Liver (tissue), 9 donors: ENCODE measurements around the gene ISG15. TPM values are rescaled to one million over a fixed set of nuclear protein-coding genes. Genes with fewer than 3 reads are reported as not detected.

Source experiments
- DNase-seq: peaks from one replicate; pipeline ENCODE4 v3.0.0-alpha.2; 2017; ENCODE audit warnings: low spot score
- H3K27ac ChIP-seq, 2 donors: one replicate each; pipeline ENCODE4 v1.7.0; 2013; ENCODE audit warnings: inconsistent platforms in 2 of 2, low read length in 2 of 2, control low read depth in 1 of 2, low read depth in 1 of 2, mild to moderate bottlenecking in 1 of 2
- H3K27me3 ChIP-seq, 4 donors: one replicate each; pipeline versions ENCODE4 v1.6.1 to v1.7.0; 2013; ENCODE audit warnings: low read length in 3 of 4, inconsistent platforms in 1 of 4, mild to moderate bottlenecking in 1 of 4, moderate library complexity in 1 of 4; ENCODE audit not compliant: control insufficient read depth in 4 of 4, insufficient read depth in 4 of 4
- H3K36me3 ChIP-seq, 4 donors: one replicate each; pipeline versions ENCODE4 v1.6.1 to v1.7.0; 2013; ENCODE audit warnings: low read length in 3 of 4, mild to moderate bottlenecking in 3 of 4, low read depth in 1 of 4, moderate library complexity in 1 of 4; ENCODE audit not compliant: control insufficient read depth in 4 of 4, insufficient read depth in 3 of 4
- H3K4me1 ChIP-seq, 4 donors: one replicate each; pipeline versions ENCODE4 v1.6.1 to v1.7.0; 2013; ENCODE audit warnings: low read length in 3 of 4, mild to moderate bottlenecking in 3 of 4, moderate library complexity in 1 of 4; ENCODE audit not compliant: control insufficient read depth in 4 of 4, insufficient read depth in 4 of 4
- H3K4me3 ChIP-seq, 3 donors: one replicate each; pipeline versions ENCODE4 v1.6.1 to v1.7.0; 2013; ENCODE audit warnings: low read length in 3 of 3, control low read depth in 1 of 3, low read depth in 1 of 3, mild to moderate bottlenecking in 1 of 3
- H3K9ac ChIP-seq, 2 donors: one replicate each; pipeline ENCODE4 v1.7.0; 2013; ENCODE audit warnings: low read length in 2 of 2, mild to moderate bottlenecking in 2 of 2, moderate library complexity in 2 of 2, control low read depth in 1 of 2, low read depth in 1 of 2
- H3K9me3 ChIP-seq, 4 donors: one replicate each; pipeline versions ENCODE4 v1.6.1 to v1.7.0; 2013; ENCODE audit warnings: low read length in 3 of 4; ENCODE audit not compliant: control insufficient read depth in 4 of 4
- EGR1 ChIP-seq, 2 donors: IDR thresholded peaks; 2 replicates each; pipeline ENCODE4 v1.6.1; 2016 to 2018; ENCODE audit warnings: antibody characterized with exemption in 2 of 2, low read depth in 2 of 2
- FOXA1 ChIP-seq: IDR thresholded peaks from 2 replicates; pipeline ENCODE4 v1.6.1; 2016; ENCODE audit warnings: antibody characterized with exemption
- FOXA2 ChIP-seq: IDR thresholded peaks from 2 replicates; pipeline ENCODE4 v1.6.1; 2016; ENCODE audit warnings: antibody characterized with exemption
- GABPA ChIP-seq, 2 donors: IDR thresholded peaks in 1 of 2; conservative IDR thresholded peaks in 1 of 2; 2 replicates each; pipeline ENCODE4 v1.6.1; 2016; ENCODE audit warnings: antibody characterized with exemption in 2 of 2, mild to moderate bottlenecking in 1 of 2, moderate library complexity in 1 of 2
- HNF4A ChIP-seq, 2 donors: conservative IDR thresholded peaks; 2 replicates each; pipeline ENCODE4 v1.6.1; 2016; ENCODE audit warnings: antibody characterized with exemption in 2 of 2, mild to moderate bottlenecking in 2 of 2
- HNF4G ChIP-seq: IDR thresholded peaks from 2 replicates; pipeline ENCODE4 v1.6.1; 2016; ENCODE audit warnings: antibody characterized with exemption
- JUND ChIP-seq, 2 donors: IDR thresholded peaks; 2 replicates each; pipeline ENCODE4 v1.6.1; 2016; ENCODE audit warnings: antibody characterized with exemption in 2 of 2
- NR2F2 ChIP-seq: IDR thresholded peaks from 2 replicates; pipeline ENCODE4 v1.6.1; 2016; ENCODE audit warnings: antibody characterized with exemption
- RAD21 ChIP-seq, 2 donors: IDR thresholded peaks; 2 replicates each; pipeline ENCODE4 v1.6.1; 2016; ENCODE audit warnings: antibody characterized with exemption in 2 of 2, mild to moderate bottlenecking in 2 of 2
- RXRA ChIP-seq, 2 donors: IDR thresholded peaks; 2 replicates each; pipeline ENCODE4 v1.6.1; 2017 to 2018; ENCODE audit warnings: antibody characterized with exemption in 2 of 2, mild to moderate bottlenecking in 1 of 2
- SP1 ChIP-seq: IDR thresholded peaks from 2 replicates; pipeline ENCODE4 v1.6.1; 2018; ENCODE audit warnings: antibody characterized with exemption, mild to moderate bottlenecking
- TAF1 ChIP-seq: conservative IDR thresholded peaks from 2 replicates; pipeline ENCODE4 v1.6.1; 2016; ENCODE audit warnings: antibody characterized with exemption, mild to moderate bottlenecking
- YY1 ChIP-seq: IDR thresholded peaks from 2 replicates; pipeline ENCODE4 v1.6.1; 2016; ENCODE audit warnings: antibody characterized with exemption, mild to moderate bottlenecking
- WGBS: extraction: QIAGEN DNeasy Blood & Tissue Kit; methylation state at CpG from one replicate; pipeline ENCODE4 v1.1.7; 2013; 5-methylcytosine and 5-hydroxymethylcytosine counted together
- polyA plus RNA-seq, 2 donors: library from polyadenylated mRNA; stranded (reverse) in 1 of 2; unstranded in 1 of 2; fragments of 200-250 nt in 1 of 2; fragments of >200 nt in 1 of 2; fragmentation: Nextera tagmentation in 1 of 2; extraction: Ambion mirVana in 1 of 2; gene quantifications; one replicate each; pipeline versions ENCODE4 v1.2.1 to v1.2.3, GENCODE V29; 2013 to 2015
- total RNA-seq, 2 donors: library from RNA; depleted of rRNA; stranded (reverse); fragments of >200 nt; gene quantifications; one replicate each; pipeline ENCODE4 v1.2.3, GENCODE V29; 2014
- TF ChIP-seq, protein P1 (sequence below): fragments of 150-350 bp; IDR thresholded peaks from 2 replicates; pipeline ENCODE4 v1.5.1; 2017; ENCODE audit warnings: improper control_type of control experiment, low read depth, low read length; ENCODE audit not compliant: missing input control
- TF ChIP-seq, protein P2 (sequence below): IDR thresholded peaks from 2 replicates; pipeline ENCODE4 v1.6.1; 2016; ENCODE audit warnings: antibody characterized with exemption, mild to moderate bottlenecking
- TF ChIP-seq, protein P3 (sequence below): IDR thresholded peaks from 2 replicates; pipeline ENCODE4 v1.6.1; 2016; ENCODE audit warnings: antibody characterized with exemption
- TF ChIP-seq, protein P4 (sequence below): IDR thresholded peaks from 2 replicates; pipeline ENCODE4 v1.6.1; 2016; ENCODE audit warnings: antibody characterized with exemption
- TF ChIP-seq, protein P5 (sequence below): IDR thresholded peaks from 2 replicates; pipeline ENCODE4 v1.6.1; 2016; ENCODE audit warnings: antibody characterized with exemption
- donor health status: healthy.
- donor health status: healthy.
- donor health status: healthy.
- donor health status: healthy.
- donor health status: healthy.

ISG15 gene
- total and polyA plus RNA-seq, 4 donors = 9.3 to 89.4 (median 56.5) TPM

DNA sequence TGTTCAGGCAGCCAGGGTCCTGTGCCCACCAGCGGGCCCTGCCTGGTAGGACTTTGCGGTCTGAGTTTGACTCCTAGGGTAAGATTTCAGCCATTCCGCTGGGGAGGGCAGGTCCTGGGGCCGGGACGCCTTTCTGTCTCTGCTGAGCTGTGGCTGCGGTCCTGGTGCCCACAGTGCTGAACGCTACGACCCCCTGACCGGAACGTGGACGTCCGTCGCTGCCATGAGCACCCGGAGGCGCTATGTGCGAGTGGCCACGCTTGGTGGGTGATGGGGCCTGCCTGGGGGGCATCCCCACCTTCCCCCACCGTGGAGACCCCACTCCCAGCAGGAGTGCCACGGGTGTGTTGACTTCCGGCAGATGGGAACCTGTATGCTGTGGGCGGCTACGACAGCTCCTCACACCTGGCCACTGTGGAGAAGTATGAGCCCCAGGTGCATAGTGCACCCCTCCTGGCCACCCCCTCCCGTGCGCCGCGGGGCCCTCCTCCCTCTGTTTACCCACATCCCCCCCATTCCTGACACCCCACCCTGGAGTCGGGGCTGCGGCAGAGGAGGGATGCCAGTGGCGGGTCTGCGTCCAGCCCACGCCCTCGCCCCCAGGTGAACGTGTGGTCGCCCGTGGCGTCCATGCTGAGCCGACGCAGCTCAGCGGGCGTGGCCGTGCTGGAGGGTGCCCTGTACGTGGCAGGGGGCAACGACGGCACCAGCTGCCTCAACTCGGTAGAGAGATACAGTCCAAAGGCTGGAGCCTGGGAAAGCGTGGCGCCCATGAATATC lies 49.4 kb upstream of the ISG15 start:
- Histone ChIP-seq H3K27ac (no peak overlapping the region), H3K36me3 (peaks cover 0 to 6% (median 0%) of the 10 kb centered on the region in 4 donors), H3K9ac (no peak overlapping the region), H3K4me3 (no peak overlapping the region), H3K4me1 (peaks cover 6 to 28% (median 19%) of the 10 kb centered on the region in 4 donors), H3K27me3 (no peaks in the 10 kb centered on the region), H3K9me3 (no peaks in the 10 kb centered on the region)
- WGBS = 97% methylated on average over 47 of the region's 47 CpGs
- DNase-seq = no peak
- TF ChIP-seq EGR1 (IDR thresholded peaks at IDR 0.05; ENCODE audit: low read depth in 2 of 2) = no peak
- no peak for TF ChIP-seq TAF1
- TF ChIP-seq, protein P1, sequence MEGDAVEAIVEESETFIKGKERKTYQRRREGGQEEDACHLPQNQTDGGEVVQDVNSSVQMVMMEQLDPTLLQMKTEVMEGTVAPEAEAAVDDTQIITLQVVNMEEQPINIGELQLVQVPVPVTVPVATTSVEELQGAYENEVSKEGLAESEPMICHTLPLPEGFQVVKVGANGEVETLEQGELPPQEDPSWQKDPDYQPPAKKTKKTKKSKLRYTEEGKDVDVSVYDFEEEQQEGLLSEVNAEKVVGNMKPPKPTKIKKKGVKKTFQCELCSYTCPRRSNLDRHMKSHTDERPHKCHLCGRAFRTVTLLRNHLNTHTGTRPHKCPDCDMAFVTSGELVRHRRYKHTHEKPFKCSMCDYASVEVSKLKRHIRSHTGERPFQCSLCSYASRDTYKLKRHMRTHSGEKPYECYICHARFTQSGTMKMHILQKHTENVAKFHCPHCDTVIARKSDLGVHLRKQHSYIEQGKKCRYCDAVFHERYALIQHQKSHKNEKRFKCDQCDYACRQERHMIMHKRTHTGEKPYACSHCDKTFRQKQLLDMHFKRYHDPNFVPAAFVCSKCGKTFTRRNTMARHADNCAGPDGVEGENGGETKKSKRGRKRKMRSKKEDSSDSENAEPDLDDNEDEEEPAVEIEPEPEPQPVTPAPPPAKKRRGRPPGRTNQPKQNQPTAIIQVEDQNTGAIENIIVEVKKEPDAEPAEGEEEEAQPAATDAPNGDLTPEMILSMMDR = no peak
- no peak for TF ChIP-seq FOXA2
- no peak for TF ChIP-seq RXRA (IDR thresholded peaks at IDR 0.05)
- no peak for TF ChIP-seq HNF4G
- TF ChIP-seq JUND (IDR thresholded peaks at IDR 0.05) = no peak
- TF ChIP-seq FOXA1 = no peak
- TF ChIP-seq YY1 = no peak
- TF ChIP-seq, protein P2, sequence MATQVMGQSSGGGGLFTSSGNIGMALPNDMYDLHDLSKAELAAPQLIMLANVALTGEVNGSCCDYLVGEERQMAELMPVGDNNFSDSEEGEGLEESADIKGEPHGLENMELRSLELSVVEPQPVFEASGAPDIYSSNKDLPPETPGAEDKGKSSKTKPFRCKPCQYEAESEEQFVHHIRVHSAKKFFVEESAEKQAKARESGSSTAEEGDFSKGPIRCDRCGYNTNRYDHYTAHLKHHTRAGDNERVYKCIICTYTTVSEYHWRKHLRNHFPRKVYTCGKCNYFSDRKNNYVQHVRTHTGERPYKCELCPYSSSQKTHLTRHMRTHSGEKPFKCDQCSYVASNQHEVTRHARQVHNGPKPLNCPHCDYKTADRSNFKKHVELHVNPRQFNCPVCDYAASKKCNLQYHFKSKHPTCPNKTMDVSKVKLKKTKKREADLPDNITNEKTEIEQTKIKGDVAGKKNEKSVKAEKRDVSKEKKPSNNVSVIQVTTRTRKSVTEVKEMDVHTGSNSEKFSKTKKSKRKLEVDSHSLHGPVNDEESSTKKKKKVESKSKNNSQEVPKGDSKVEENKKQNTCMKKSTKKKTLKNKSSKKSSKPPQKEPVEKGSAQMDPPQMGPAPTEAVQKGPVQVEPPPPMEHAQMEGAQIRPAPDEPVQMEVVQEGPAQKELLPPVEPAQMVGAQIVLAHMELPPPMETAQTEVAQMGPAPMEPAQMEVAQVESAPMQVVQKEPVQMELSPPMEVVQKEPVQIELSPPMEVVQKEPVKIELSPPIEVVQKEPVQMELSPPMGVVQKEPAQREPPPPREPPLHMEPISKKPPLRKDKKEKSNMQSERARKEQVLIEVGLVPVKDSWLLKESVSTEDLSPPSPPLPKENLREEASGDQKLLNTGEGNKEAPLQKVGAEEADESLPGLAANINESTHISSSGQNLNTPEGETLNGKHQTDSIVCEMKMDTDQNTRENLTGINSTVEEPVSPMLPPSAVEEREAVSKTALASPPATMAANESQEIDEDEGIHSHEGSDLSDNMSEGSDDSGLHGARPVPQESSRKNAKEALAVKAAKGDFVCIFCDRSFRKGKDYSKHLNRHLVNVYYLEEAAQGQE = no peak

DNA sequence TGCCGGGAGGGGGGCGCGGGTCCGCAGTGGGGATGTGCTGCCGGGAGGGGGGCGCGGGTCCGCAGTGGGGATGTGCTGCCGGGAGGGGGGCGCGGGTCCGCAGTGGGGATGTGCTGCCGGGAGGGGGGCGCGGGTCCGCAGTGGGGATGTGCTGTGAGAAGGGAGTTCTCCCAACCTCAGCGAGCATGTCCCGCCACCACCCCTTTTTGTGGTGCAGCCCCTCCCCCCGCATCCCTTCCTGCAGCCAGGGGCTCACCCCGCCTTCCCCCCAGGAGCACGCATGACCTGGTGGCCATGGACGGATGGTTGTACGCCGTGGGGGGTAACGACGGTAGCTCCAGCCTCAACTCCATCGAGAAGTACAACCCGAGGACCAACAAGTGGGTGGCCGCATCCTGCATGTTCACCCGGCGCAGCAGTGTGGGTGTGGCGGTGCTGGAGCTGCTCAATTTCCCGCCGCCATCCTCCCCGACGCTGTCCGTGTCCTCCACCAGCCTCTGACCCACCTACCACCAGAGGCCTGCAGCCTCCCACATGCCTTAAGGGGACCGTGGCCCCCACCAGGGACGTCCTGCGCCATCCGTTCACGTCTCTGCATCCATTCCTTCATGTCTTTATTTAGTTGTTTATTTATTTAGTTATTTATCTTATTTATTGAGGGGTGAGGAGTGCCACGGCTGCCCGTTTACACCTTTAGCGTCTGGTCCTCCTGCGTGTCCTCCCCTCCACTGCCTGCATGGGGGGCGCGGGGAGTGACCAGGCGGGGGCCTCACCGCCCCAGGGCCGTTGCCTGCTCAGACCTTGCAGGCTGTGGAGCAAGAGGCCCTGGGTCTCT lies 48.4 kb upstream of the ISG15 start:
- WGBS = 96% methylated on average over 43 of the region's 51 CpGs
- TF ChIP-seq HNF4G (no peak), YY1 (no peak), JUND (IDR thresholded peaks at IDR 0.05) (no peak), NR2F2 (no peak), TAF1 (no peak), EGR1 (IDR thresholded peaks at IDR 0.05; ENCODE audit: low read depth in 2 of 2) (no peak), HNF4A (conservative IDR thresholded peaks at IDR 0.05) (no peak), RAD21 (IDR thresholded peaks at IDR 0.05) (no peak), SP1 (no peak), FOXA2 (no peak), GABPA (IDR thresholded peaks at IDR 0.05 in 1 of 2, conservative IDR thresholded peaks at IDR 0.05 in 1 of 2) (no peak)
- TF ChIP-seq, protein P2 = no peak
- TF ChIP-seq, protein P3, sequence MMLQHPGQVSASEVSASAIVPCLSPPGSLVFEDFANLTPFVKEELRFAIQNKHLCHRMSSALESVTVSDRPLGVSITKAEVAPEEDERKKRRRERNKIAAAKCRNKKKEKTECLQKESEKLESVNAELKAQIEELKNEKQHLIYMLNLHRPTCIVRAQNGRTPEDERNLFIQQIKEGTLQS = no peak
- TF ChIP-seq, protein P4, sequence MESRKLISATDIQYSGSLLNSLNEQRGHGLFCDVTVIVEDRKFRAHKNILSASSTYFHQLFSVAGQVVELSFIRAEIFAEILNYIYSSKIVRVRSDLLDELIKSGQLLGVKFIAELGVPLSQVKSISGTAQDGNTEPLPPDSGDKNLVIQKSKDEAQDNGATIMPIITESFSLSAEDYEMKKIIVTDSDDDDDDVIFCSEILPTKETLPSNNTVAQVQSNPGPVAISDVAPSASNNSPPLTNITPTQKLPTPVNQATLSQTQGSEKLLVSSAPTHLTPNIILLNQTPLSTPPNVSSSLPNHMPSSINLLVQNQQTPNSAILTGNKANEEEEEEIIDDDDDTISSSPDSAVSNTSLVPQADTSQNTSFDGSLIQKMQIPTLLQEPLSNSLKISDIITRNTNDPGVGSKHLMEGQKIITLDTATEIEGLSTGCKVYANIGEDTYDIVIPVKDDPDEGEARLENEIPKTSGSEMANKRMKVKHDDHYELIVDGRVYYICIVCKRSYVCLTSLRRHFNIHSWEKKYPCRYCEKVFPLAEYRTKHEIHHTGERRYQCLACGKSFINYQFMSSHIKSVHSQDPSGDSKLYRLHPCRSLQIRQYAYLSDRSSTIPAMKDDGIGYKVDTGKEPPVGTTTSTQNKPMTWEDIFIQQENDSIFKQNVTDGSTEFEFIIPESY = no peak
- TF ChIP-seq, protein P5, sequence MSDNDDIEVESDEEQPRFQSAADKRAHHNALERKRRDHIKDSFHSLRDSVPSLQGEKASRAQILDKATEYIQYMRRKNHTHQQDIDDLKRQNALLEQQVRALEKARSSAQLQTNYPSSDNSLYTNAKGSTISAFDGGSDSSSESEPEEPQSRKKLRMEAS = no peak
- Histone ChIP-seq H3K27me3 (peaks cover 0 to 3% (median 0%) of the 10 kb centered on the region in 4 donors), H3K36me3 (peaks cover 0 to 6% (median 0%) of the 10 kb centered on the region in 4 donors), H3K27ac (no peak overlapping the region), H3K9me3 (no peaks in the 10 kb centered on the region), H3K4me1 (peaks cover 3 to 22% (median 15%) of the 10 kb centered on the region in 4 donors), H3K4me3 (no peak overlapping the region), H3K9ac (no peak overlapping the region)
- DNase-seq = no peak
